GM12892 (cell line): ENCODE data around the gene MID1. TPM values are rescaled to one million over a fixed set of nuclear protein-coding genes. Genes with fewer than 3 reads are reported as not detected.

Experiments used
- DNase-seq: peaks from one replicate; pipeline ENCODE4 v3.0.0; 2011; ENCODE audit not compliant: insufficient read length
- FAIRE-seq: peaks from 2 replicates; lab custom pipeline; 2011; peaks lifted over from hg19 to GRCh38; lab: Jason Lieb, UNC
- POLR2A ChIP-seq: IDR thresholded peaks from 2 replicates; pipeline ENCODE4 v1.6.1; 2011; ENCODE audit warnings: low read depth, low read length, control low read depth
- POLR2AphosphoS5 ChIP-seq: IDR thresholded peaks from 2 replicates; pipeline ENCODE4 v1.6.1; 2011; ENCODE audit warnings: low read depth, low read length, control low read depth
- TAF1 ChIP-seq: IDR thresholded peaks from 2 replicates; pipeline ENCODE4 v1.6.1; 2011; ENCODE audit warnings: low read depth, mild to moderate bottlenecking, control low read depth, low read length, borderline replicate concordance
- polyA plus RNA-seq: library from polyadenylated mRNA; unstranded; fragments of >200 nt; gene quantifications from one replicate; pipeline ENCODE4 v1.2.1, GENCODE V29; 2012; ENCODE audit warnings: missing spikeins, inconsistent platforms; ENCODE audit not compliant: missing spikeins

Gene MID1, protein sequence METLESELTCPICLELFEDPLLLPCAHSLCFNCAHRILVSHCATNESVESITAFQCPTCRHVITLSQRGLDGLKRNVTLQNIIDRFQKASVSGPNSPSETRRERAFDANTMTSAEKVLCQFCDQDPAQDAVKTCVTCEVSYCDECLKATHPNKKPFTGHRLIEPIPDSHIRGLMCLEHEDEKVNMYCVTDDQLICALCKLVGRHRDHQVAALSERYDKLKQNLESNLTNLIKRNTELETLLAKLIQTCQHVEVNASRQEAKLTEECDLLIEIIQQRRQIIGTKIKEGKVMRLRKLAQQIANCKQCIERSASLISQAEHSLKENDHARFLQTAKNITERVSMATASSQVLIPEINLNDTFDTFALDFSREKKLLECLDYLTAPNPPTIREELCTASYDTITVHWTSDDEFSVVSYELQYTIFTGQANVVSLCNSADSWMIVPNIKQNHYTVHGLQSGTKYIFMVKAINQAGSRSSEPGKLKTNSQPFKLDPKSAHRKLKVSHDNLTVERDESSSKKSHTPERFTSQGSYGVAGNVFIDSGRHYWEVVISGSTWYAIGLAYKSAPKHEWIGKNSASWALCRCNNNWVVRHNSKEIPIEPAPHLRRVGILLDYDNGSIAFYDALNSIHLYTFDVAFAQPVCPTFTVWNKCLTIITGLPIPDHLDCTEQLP
- polyA plus RNA-seq, result 0.19 TPM

DNA sequence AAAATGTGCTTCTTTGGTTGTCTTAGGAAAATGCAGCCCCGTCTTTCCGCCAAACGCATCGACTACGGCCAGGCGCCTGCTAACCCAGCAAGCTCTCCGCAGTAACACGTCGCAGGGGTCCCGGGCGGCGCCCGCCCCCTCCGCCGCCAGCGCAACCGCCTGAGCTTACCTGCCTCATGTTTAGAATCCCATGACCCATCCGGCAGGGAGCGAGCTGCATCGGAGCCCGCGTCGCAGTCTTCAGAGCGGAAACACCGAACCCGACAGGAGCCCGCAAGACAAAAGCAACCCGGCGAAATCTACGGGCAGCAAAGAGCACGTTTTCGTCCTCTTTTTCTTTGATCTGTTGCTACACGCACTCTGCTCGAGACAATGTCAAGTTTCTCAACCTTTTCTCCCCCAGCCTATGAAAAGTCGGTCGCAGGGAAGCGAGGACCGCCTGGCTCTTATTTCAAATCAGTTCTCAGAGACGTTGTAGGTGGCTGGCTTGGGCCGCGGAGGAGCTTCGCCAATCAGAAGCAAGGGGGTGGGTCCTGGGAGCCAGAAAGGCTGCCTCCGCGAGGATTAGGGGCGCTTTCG, at the start of gene MID1:
MID1 (minus strand) TSS at position 465 of the 579 bp plus-strand sequence. CDS start 53,038 bp downstream, outside the sequence.
- TF ChIP-seq POLR2A (no peak), POLR2AphosphoS5 (no peak), TAF1 (no peak)
- FAIRE-seq (no peak), DNase-seq (no peak)

DNA sequence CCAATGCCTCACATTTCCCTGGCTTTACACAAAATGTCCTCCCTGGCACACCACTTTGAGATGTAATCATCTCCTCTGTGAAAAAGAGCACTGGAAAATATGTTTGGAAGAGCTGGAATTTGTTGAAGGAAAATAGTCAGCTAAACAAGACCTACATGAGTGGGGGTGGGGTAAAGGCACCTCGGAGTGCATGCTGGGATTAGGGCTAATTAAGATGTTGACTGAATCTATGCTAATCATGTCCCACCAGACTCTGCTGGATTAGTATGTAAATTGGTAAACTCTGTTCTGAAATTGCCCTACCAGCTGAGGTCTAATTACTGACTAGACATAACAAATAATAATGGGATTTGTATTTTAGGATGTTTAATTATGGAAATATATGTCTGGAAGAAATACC, 46.8 kb upstream of the MID1 start:
- DNase-seq (no peak), FAIRE-seq (no peak)
- TF ChIP-seq POLR2AphosphoS5, result no peak
- TF ChIP-seq TAF1, result no peak
- TF ChIP-seq POLR2A, result no peak

DNA sequence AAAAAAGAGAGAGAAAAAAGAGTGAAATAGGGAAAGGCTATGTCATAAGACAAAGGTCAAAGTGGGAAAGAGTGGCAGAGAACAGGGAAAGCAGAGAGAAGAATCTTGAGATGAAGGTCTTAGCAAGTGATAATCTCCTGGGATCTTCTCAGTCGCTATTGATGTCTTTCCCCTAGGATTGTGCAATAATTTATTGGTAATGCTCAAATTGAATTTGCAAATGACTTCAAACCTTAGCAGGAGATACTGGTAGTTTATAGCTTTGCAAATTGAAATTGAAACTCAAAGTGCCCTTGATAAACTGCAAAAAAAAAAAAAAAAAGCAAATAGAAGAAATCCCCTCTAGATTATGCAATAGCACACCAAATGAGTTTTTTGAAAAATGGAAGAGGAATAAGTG, 45.7 kb upstream of the MID1 start:
- DNase-seq (no peak), FAIRE-seq (no peak)
- TF ChIP-seq POLR2A (no peak), TAF1 (no peak), POLR2AphosphoS5 (no peak)

DNA sequence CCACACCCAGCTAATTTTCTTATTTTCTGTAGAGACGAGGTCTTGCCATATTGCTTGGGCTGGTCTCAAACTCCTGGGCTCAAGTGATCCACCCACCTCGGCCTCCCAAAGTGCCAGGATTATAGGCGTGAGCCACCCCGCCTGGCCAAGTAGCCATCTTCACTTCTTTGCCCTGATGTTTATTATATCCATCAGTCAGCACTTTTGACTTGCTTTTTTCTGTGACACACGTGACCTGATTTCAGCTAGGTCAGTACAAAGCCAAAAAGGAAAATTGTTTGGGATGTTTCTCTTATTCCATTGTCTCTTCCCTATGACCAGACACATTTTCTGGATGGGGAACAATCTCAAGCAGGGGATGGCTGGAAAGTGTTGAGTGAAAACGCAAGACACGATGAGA, 45.3 kb upstream of the MID1 start:
- FAIRE-seq (no peak), DNase-seq (no peak)
- no peak for TF ChIP-seq POLR2A
- no peak for TF ChIP-seq POLR2AphosphoS5
- TF ChIP-seq TAF1, result no peak

DNA sequence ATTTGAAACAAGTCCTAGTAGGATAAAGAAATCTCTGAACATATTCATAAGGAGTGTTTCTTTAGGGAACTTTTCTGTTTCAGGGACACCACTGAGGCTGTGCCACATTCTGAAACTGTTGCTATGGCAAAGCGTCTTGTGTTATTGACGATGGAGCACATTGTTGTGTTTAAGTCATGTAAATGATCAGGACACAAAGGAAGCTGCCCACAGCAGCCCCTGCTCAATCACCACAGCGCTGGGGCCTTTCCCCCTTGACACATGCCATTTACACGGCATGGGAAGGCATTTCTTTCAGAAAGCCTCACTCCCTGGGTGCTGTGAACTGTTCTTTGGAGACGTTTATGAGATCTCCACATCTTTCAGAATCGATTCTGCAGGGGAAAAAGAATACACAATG, 39.8 kb upstream of the MID1 start:
- FAIRE-seq, result no peak
- DNase-seq, result no peak
- TF ChIP-seq POLR2AphosphoS5 (no peak), POLR2A (no peak), TAF1 (no peak)

DNA sequence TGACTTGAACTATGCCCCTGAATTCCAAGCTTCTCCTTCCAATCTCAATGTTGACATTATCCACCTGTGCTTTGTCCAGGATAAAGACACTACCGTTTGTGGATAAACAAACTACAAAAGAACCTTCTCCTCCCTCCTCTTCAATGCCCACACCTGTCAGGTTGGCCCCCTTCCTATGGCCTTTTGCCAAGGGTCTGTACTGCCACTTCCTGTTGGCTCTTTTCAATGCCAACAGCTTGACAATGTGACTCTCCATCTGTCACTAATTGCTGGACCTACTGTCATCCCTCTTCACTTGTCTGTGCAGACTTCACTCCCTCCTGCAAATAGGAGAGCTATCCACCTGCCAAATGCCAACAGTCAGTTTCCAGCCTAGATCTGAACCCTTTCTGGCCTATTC, 35.8 kb upstream of the MID1 start:
- no peak for DNase-seq
- TF ChIP-seq POLR2A (no peak), POLR2AphosphoS5 (no peak)
- FAIRE-seq, result no peak

DNA sequence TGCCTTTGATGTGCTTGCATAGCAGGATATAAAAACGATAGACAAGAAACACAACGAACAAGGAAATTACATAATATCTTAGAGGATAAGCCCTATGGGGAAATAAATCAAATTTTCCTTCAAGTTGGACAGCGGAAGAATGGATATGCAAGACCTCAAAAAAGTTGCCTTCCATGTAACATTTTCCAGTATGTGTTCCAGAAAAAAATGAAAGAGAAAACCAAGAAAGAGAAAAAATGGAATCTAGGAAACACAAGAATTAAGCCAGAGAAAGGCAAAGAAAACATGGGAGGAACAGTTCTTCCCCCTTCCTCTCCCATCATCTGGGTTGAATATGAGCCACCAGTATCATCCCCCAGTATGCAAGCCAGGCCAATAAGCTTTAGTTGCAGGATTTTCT, 34.6 kb upstream of the MID1 start:
- no peak for FAIRE-seq
- TF ChIP-seq POLR2AphosphoS5 (no peak), POLR2A (no peak), TAF1 (no peak)
- no peak for DNase-seq

DNA sequence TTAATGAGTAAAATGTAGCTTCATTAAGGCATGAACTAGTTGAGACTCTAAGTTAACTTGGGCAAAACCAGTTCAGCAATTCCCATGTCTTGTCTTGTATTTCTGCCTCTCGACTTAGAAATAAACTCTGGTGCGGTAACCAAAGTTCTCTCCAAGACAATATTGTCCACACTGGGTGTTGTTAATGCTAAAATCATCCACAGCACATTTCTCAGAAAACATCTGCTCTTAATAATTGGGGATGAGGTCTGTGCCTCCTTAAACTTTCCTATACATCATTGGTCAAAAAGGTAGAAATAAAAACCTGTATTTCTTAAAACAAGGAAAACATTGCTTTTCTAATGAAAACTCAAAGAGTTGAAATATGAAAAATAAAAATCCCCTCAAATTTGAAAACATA, 32.9 kb upstream of the MID1 start:
- FAIRE-seq (no peak), DNase-seq (no peak)
- TF ChIP-seq POLR2AphosphoS5, result no peak
- no peak for TF ChIP-seq POLR2A

DNA sequence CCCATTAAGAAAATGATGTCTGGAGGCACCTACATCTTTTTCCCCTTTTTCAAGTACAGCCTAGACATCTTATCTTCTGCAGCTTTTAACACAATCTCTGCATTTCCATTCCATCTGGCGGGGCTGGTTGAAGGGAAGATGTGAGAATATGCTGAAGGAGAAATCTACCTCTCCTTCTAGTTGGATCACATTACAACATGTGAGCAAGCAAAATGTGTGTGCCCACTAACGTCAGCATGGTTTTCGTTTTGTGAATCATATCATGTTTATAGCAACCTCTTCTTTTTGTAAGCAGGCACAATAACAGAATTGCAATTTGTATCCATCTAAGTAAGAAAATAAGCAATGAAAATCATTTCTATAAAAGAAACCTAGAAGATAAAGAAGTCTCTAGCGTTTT, 28.9 kb upstream of the MID1 start:
- FAIRE-seq, result no peak
- DNase-seq, result no peak
- no peak for TF ChIP-seq TAF1

DNA sequence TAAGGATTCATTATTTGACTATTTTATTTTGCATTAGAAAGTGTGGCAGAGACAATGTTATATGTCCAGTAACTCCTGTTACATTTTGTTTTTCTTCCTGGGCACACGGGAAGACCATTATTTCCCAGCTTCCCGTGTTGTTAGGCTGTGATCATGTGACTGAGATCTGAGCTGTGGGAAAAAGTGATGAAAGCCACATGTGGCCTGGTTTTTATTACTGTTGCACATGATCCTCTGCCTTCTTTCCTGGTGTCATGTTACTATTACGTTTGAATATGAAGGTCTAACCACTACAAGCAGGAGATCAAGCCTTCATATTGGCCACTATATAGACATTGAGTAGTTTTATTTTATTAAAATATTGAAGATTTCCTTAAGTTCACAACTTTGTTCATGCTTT, 28.2 kb upstream of the MID1 start:
- FAIRE-seq (no peak), DNase-seq (no peak)
- no peak for TF ChIP-seq POLR2A
- TF ChIP-seq POLR2AphosphoS5, result no peak
- no peak for TF ChIP-seq TAF1

DNA sequence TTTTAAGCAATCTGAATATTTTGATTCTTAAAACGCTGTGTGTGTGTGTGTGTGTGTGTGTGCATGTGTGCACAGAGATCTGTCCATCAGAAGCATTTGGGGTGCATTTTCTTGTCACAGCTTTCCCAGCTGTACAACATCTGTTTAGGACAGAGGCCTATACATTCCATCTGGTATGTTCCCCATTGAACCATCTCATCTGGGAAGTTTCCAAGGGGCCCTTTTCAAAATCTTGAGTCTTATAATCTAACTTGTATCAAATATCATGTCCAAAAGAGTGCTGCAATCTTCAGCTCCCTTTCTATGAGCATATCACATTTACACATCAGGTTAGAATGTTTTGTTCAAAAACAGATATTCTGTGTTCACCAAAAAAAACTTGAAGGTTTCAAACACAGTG, 16.5 kb upstream of the MID1 start:
- TF ChIP-seq POLR2AphosphoS5 (no peak), TAF1 (no peak)
- no peak for FAIRE-seq
- DNase-seq, result no peak

DNA sequence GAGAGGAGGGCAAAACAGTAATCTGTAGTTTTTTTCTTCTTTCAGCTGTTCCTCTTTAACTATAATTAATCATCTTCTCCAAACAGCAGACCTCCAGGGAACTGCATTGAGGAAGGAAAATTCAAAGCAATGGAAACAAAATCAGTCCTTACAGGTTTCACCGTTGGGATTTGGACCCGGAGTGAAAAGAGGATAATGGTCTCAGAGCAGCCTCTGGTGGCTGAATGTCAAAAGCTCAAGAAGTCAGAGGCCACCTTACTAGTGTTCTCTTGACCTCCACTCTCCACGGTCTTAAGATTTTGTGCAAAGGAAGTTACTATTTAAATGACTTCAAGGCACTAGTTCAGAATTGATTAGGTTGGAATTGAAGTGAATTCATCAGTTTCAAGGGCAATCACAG, 16.0 kb upstream of the MID1 start:
- no peak for DNase-seq
- FAIRE-seq, result no peak
- TF ChIP-seq TAF1 (no peak), POLR2AphosphoS5 (no peak), POLR2A (no peak)
